Subcutaneous adipose tissue (tissue), 4 donors: ENCODE measurements around the gene GNA14. TPM values are rescaled to one million over a fixed set of nuclear protein-coding genes. Genes with fewer than 3 reads are reported as not detected.

Experiments used
- CTCF ChIP-seq: fragments of 450-650 bp; IDR thresholded peaks from one replicate; pipeline ENCODE4 v1.5.1; 2016; ENCODE audit warnings: low read depth, mild to moderate bottlenecking, control low read depth, antibody characterized with exemption, moderate library complexity
- small RNA-seq: library from RNA; depleted of rRNA; stranded (forward); fragments of <200 nt; gene quantifications from one replicate; pipeline ENCODE3, GENCODE V24; 2016
- total RNA-seq, 4 donors: library from RNA; depleted of rRNA; stranded (reverse); fragments of >200 nt; gene quantifications; one replicate each; pipeline ENCODE4 v1.1.0, GENCODE V29; 2016

GNA14 gene
- total RNA-seq, 4 donors from 2014 or later = 0.98 to 6.4 (median 3.7) TPM

DNA sequence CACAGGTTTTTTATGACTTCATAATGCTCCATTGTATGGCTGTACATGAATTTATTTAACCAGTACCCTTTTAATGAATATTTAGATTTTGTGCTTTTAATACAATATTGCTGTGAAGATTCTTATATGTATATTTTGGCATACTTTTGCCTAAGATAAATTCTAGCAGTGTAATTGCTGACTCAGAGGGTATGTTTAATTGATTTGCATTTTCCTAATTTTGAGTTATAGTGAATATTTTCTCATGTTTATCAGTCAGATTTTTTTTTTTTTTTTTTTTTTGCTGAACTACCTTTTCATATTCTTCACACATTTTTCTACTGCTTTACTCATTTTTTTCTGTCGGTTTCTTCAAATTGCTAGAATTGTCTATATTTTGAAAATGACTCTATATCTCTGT lies 248.2 kb downstream of the GNA14 start:
- no peak for TF ChIP-seq CTCF

DNA sequence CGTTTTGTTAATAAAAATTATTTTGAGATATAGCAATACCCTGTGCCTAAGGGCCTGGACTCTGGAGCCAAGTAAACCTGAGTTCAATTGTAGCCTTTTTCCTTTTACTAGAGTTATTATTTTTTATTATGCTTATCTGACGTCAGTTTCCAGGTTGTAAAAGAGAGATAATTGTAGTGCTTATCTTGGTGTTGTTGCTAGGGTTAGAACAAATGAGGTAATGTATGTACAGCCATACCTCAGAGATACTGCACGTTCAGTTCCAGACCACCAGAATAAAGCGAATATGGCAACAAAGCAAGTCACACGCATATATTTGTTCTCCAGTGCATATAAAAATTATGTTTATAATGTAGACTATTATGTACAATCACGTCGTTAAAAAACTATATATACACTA lies 255.8 kb downstream of the GNA14 start:
- no peak for TF ChIP-seq CTCF

DNA sequence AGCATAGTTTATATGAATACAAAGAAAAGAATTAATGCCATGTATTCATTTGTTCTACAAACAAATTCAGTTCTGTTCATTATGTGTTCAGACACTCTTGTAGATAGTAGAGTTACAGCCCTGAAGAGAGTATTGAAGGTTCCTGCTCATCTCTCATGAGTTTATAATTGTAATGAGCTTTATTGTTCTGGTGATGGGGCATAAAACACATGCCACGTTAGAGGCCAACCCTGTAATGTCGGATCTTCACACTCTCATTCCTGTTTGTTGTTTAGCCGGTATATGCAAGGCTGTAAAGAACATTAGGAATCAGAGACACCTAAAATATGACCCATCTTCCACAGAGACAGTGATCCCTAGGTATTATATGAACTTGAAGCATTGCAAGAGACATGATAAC lies 256.3 kb downstream of the GNA14 start:
- TF ChIP-seq CTCF = no peak

DNA sequence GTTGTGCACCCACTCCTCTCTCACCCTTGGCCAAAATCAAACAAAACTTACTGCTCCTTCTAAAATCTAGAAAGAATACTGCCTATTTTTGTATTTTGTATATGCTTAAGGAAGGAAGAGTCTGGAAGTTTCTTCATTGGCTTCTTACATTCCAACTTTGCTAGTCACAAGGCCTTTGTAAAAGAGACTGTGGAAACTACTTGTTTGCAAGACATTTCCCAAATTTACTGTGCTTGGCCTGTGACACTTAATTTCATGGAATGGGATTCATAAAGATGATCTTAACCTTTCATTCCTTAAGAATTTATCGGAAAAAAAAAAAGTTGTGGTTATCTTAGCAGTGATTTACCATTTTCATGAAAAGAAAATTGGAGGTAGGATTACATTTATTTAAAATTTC lies 261.9 kb downstream of the GNA14 start:
- TF ChIP-seq CTCF = no peak

- no peak for TF ChIP-seq CTCF
These were observed 263.7 kb downstream of the GNA14 start for GRCh38 chr9:77384406-77384805.

DNA sequence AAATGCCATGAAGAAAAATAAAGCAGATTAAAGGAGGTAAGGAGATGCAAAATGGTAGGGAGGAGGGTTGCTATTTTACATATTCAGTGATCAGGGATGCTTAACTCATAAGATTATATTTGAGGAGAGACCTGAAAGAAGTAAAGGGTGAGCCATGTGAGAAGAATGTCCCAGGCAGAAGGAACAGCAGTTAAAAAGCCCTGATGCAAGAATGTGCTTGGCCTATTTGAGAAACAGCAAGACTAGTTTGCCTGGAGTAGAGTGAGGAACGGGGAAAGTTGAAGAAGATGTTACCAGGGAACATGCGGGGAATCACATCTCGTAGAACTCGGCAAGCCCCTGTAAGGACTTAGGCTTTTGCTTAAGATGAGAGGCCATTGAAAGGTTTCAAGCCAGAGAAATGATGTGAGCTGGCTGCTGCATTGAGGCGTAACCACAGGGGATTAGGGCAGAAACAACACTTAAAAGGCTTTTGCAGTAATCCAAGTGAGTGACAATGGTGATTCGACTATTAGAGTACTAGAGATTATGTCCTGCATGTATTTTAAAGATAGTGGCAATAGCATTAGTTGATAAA lies 272.1 kb downstream of the GNA14 start:
- no peak for TF ChIP-seq CTCF

GRCh38 chr9:77374266-77374665 lies 273.9 kb downstream of the GNA14 start:
- no peak for TF ChIP-seq CTCF

Small RNAs within 50 kb of the gene (small RNA-seq; reads per million reads assigned to genes)
- not detected for gene RNU6-1303P
